Testis (tissue), 3 donors: ENCODE results near the gene DDX54. TPM values are rescaled to one million over a fixed set of nuclear protein-coding genes. Genes with fewer than 3 reads are reported as not detected.

Source experiments
- DNase-seq: peaks from one replicate; pipeline ENCODE4 v3.0.0-alpha.2; 2019
- H3K27ac ChIP-seq, 2 donors: fragments of 200-600 bp; sonication (generic); one replicate each; pipeline ENCODE4 v1.5.1; 2019
- H3K27me3 ChIP-seq: fragments of 200-600 bp; sonication (generic); one replicate; pipeline ENCODE4 v1.5.1; 2019
- H3K36me3 ChIP-seq: fragments of 200-600 bp; sonication (generic); one replicate; pipeline ENCODE4 v1.5.1; 2017; ENCODE audit warnings: low read depth; ENCODE audit errors: missing control alignments
- H3K4me1 ChIP-seq: fragments of 200-600 bp; sonication (generic); one replicate; pipeline ENCODE4 v1.5.1; 2019
- H3K4me3 ChIP-seq, 2 donors: fragments of 200-600 bp; sonication (generic); one replicate each; pipeline ENCODE4 v1.5.1; 2017 to 2019
- H3K9me3 ChIP-seq: fragments of 200-600 bp; sonication (generic); one replicate; pipeline ENCODE4 v1.5.1; 2017
- CTCF ChIP-seq, 3 experiments: fragments of 450-650 bp in 2 of 3; fragments of 200-600 bp in 1 of 3; sonication (generic) in 1 of 3; IDR thresholded peaks; one replicate each; pipeline ENCODE4 v1.5.1; 2016 to 2019; ENCODE audit warnings: antibody characterized with exemption in 3 of 3, mild to moderate bottlenecking in 2 of 3, moderate library complexity in 1 of 3
- POLR2A ChIP-seq: fragments of 450-650 bp; IDR thresholded peaks from one replicate; pipeline ENCODE4 v1.6.1; 2017; ENCODE audit warnings: antibody characterized with exemption, mild to moderate bottlenecking, moderate library complexity
- WGBS, 2 donors: methylation state at CpG; one replicate each; pipeline ENCODE4 v1.1.5; 2018; 5-methylcytosine and 5-hydroxymethylcytosine counted together
- intact Hi-C: fragments of 100-400 bp; cut with DNase I; formaldehyde crosslinking; loops from one replicate; pipeline ENCODE4 v1.15.1; 2023; ENCODE audit warnings: low total_unique reads
- microRNA-seq, 2 donors: library from miRNA; unstranded; fragments of <30 nt; microRNA quantifications; one replicate each; pipeline ENCODE4, GENCODE V29; 2016; ENCODE audit warnings: borderline number of aligned reads in 2 of 2, borderline replicate concordance in 1 of 2
- polyA plus RNA-seq: library from polyadenylated mRNA; stranded (reverse); fragments of 350-450 nt; fragmentation: Illumina TruSeq; extraction: RNeasy Lipid Tissue Mini Kit (QIAGEN cat#74804); gene quantifications from one replicate; pipeline ENCODE4 v1.2.3, GENCODE V29; 2014; ENCODE audit warnings: low read depth, low replicate concordance; ENCODE audit not compliant: insufficient read depth
- small RNA-seq, 2 donors: library from RNA; depleted of rRNA; stranded (forward); fragments of <200 nt; gene quantifications; one replicate each; pipeline ENCODE3, GENCODE V24; 2016
- total RNA-seq, 2 donors: library from RNA; depleted of rRNA; stranded (reverse); fragments of >200 nt; gene quantifications; one replicate each; pipeline ENCODE4 v1.2.3, GENCODE V29; 2016

Gene DDX54
- total and polyA plus RNA-seq, 3 donors from 2014 or later = 40.3 to 63.6 (median 62.4) TPM

- intact Hi-C loops = no loop called here
- Histone ChIP-seq H3K36me3 (no peaks in the 10 kb centered on the region), H3K27ac (no peak overlapping the region), H3K9me3 (no peaks in the 10 kb centered on the region), H3K4me1 (no peaks in the 10 kb centered on the region), H3K4me3 (no peak overlapping the region), H3K27me3 (no peaks in the 10 kb centered on the region)
- DNase-seq = no peak
- WGBS, 2 donors = 93% methylated on average over 5 of the region's 5 CpGs; no CpG with 5 or more reads in 1 of the 2 donors
- TF ChIP-seq CTCF (IDR thresholded peaks at IDR 0.05) (no peak), POLR2A (no peak)
Observed at GRCh38 chr12:113109360-113109759, 75.9 kb downstream of the DDX54 start.

GRCh38 chr12:113108308-113108707 is 77.0 kb downstream of the DDX54 start:
- WGBS, 2 donors = 82 to 96% methylated on average over 4 of the region's 4 CpGs
- Histone ChIP-seq H3K36me3 (no peaks in the 10 kb centered on the region), H3K27ac (no peak overlapping the region), H3K27me3 (no peaks in the 10 kb centered on the region), H3K9me3 (no peaks in the 10 kb centered on the region), H3K4me3 (no peak overlapping the region), H3K4me1 (no peaks in the 10 kb centered on the region)
- TF ChIP-seq POLR2A (no peak), CTCF (IDR thresholded peaks at IDR 0.05) (no peak)
- DNase-seq = no peak
- intact Hi-C loops = no loop called here

Small RNA genes lying within 50 kb of the gene (microRNA-seq; reads per million reads assigned to microRNA genes)
- gene MIR7106 = 0 reads per million in 2 donors

Small RNA genes lying within 50 kb of the gene (small RNA-seq; reads per million reads assigned to genes)
- gene MIR7106 (0 reads per million in 2 donors), gene RF00019 (0 reads per million in 2 donors)

Other genes with a start within 250 kb of the DDX54 start
- gene OAS3, start 247.0 kb downstream of the DDX54 start, total RNA-seq = 10 to 100 TPM in 1 of 2 donors, 1 to 10 TPM in 1; 8.5 to 11.5 TPM
- gene OAS3, start 247.0 kb downstream of the DDX54 start, polyA plus RNA-seq = 6.9 TPM
- gene OAS2, start 207.0 kb downstream of the DDX54 start, total RNA-seq = 1 to 10 TPM; 3.2 to 3.5 TPM
- 9.0 TPM for gene OAS2, start 207.0 kb downstream of the DDX54 start, polyA plus RNA-seq
- gene DTX1, start 128.7 kb downstream of the DDX54 start, total RNA-seq = 10 to 100 TPM; 22.8 to 26.9 TPM
- 15.0 TPM for gene DTX1, start 128.7 kb downstream of the DDX54 start, polyA plus RNA-seq
- gene RASAL1, start 49.7 kb downstream of the DDX54 start, total RNA-seq = 10 to 100 TPM; 18.2 to 20.1 TPM
- 5.0 TPM for gene RASAL1, start 49.7 kb downstream of the DDX54 start, polyA plus RNA-seq
- under 1 TPM in 1 of 2 donors, not detected in 1; 0.81 TPM for gene CFAP73, start 35.8 kb downstream of the DDX54 start, total RNA-seq
- 1.2 TPM for gene CFAP73, start 35.8 kb downstream of the DDX54 start, polyA plus RNA-seq
- gene RITA1, start 243 bp upstream of the DDX54 start, total RNA-seq = 10 to 100 TPM; 20.9 to 22.1 TPM
- 14.3 TPM for gene RITA1, start 243 bp upstream of the DDX54 start, polyA plus RNA-seq
- gene TPCN1, start 36.0 kb upstream of the DDX54 start, total RNA-seq = 10 to 100 TPM; 48.7 to 73.0 TPM
- gene TPCN1, start 36.0 kb upstream of the DDX54 start, polyA plus RNA-seq = 33.4 TPM
- 10 to 100 TPM; 78.0 to 88.3 TPM for gene SLC8B1, start 149.6 kb upstream of the DDX54 start, total RNA-seq
- 41.2 TPM for gene SLC8B1, start 149.6 kb upstream of the DDX54 start, polyA plus RNA-seq
- gene PLBD2, start 173.1 kb upstream of the DDX54 start, total RNA-seq = 100 to 1,000 TPM; 120 to 126 TPM
- gene PLBD2, start 173.1 kb upstream of the DDX54 start, polyA plus RNA-seq = 110 TPM
- gene SDS, start 218.4 kb upstream of the DDX54 start, total RNA-seq = under 1 TPM in 1 of 2 donors, not detected in 1; 0.93 TPM
- 0.34 TPM for gene SDS, start 218.4 kb upstream of the DDX54 start, polyA plus RNA-seq
- 10 to 100 TPM; 15.9 to 25.2 TPM for gene SDSL, start 236.9 kb upstream of the DDX54 start, total RNA-seq
- gene SDSL, start 236.9 kb upstream of the DDX54 start, polyA plus RNA-seq = 16.3 TPM